ENCODE data around the gene CDADC1.

The CDADC1 gene

DNA sequence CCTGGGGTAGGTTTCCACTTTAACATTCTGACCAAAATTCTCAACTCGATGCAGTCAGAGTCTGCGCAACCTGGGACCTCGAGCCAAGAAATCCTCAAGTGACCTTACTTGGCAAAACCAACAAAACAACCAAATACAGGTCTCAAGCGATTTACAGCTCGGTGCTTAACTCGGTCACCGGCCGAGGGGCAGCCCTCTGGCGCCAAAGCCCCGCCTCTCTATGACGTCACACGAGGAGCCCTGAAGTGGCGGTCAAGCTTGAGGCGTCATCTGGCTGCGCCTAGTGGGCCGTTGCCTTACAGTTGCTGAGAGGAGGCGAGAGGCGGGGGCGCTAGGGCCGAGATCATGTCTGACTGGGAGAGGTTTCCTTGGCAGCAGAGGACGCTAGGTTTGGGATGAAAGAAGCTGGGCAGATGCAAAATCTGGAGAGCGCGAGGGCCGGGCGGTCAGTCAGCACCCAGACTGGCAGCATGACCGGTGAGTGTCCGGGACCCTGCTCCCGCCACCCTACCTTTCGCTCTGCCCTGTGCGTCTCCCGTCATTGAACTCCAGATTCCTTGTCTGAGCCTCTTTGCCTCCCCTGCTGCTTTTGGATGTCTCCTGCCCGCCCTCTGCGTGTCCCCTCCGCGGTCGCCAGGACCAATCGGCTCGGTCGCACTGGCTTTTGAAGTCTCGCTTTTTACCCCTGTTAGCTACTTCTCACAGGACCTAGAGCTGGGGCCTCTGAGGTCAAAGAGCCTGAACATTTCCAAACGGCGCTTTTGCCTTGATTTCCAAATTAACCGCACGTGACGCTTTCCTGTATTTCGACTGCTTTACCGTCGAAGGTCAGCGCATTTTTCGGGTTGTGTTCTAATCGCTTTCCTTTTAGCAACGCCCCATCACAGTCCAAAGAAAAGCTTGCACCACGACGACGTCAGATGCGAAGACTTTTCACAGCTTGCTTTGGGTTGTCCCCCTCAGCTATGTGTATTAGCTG lies at the start of gene CDADC1:
TSS of gene CDADC1 (plus strand) at position 283 of the 979 bp plus-strand sequence. CDS start at position 396, 113 bp downstream.
- peak; percentile 72 for DNase-seq (ENCODE audit: low read depth, low spot score)

DNA sequence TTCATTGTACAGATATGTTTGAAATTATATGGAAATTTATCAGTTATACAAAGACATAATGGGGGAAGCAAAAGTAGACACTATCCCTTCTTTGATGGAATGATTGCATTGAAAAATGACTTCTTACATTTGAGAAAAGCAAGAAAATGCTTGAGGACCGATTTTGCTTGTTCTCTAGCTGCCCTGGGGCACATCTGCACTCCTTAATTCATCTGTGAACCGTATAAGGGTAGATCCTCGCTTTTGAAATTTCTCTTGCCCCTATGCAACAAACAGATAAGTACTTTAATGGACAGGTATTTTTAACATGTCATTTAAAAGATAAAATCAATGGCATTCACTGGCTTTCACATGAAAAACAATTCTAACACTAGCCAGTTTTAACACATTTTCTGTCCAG lies 41.1 kb upstream of the CDADC1 start:
- DNase-seq (ENCODE audit: low read depth, low spot score), result no peak

DNA sequence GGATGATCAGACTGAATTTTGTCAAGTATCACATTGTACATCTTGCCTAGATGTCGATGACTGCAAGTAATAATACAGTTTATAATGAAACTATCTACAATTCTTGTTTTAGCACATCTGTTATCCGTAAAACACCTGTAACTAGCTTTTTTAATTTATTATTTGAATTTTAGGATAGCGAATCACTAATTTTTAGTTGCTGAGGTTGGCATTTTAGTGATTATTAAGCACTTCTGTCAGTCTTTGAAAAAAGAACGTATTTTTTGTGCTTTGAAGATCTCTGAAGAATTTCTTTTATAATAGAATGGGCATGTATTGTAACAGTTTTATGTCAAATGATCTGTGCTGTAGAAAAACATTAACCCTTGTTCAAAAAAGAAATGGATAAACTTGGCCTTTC lies 39.1 kb upstream of the CDADC1 start:
- DNase-seq (ENCODE audit: low read depth, low spot score), result no peak

DNA sequence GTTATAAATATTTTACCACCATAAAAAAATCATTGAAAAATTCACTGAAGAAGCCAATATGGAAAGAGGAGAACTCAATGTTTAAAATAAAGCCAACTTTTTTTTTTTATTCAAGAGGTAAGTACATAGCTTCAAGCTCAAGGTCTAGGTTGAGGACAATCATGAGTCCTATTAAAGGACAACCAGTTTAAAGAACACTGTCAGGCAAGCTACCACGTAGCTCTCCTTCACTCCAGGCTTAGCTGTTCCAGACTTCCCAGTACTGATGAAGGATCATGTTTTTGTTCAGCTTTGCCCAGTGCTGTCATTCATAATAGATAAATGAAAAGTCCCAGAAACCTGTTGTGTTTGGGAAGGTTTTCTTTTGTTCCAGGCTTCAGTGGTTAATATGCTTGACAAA lies 37.6 kb upstream of the CDADC1 start:
- DNase-seq (ENCODE audit: low read depth, low spot score), result no peak

DNA sequence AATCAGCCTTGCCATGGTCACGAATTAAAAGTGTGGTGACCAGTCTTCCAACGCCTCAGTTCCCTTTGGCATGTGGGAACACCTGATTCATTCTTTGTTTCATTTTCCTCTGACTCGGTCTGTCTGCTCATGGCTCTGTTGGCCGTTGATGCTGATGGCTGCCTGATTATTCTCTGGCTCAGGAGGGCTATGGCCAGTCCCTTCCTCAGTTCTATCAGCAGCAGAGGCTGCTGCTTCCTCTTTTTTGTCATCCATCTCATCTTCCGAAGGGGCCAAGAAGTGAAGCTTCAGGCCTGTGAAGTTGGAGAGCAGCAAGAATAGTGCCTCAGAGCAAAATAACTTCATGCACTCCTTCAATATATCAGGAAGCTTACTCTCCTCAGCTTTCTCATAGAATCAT lies 37.1 kb upstream of the CDADC1 start:
- DNase-seq (ENCODE audit: low read depth, low spot score), result no peak

DNA sequence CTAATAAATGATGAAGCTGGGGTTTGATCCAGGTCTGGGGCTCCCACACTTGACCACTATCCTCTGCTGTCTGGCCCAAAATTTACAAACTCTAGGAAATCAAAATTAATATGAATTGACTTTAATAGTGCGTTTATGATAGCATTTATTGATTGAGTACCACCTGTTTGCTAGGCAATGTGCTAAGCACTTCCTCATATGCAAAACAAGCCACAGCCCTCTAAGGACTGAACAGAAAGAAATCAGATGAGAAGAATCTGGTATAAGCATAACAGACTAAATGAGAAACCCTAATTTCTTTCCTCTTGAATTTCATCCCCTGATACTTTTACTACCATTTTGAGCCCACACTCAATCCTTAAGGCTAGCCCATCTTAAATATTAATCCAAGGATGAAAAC lies 34.2 kb upstream of the CDADC1 start:
- no peak for DNase-seq (ENCODE audit: low read depth, low spot score)

DNA sequence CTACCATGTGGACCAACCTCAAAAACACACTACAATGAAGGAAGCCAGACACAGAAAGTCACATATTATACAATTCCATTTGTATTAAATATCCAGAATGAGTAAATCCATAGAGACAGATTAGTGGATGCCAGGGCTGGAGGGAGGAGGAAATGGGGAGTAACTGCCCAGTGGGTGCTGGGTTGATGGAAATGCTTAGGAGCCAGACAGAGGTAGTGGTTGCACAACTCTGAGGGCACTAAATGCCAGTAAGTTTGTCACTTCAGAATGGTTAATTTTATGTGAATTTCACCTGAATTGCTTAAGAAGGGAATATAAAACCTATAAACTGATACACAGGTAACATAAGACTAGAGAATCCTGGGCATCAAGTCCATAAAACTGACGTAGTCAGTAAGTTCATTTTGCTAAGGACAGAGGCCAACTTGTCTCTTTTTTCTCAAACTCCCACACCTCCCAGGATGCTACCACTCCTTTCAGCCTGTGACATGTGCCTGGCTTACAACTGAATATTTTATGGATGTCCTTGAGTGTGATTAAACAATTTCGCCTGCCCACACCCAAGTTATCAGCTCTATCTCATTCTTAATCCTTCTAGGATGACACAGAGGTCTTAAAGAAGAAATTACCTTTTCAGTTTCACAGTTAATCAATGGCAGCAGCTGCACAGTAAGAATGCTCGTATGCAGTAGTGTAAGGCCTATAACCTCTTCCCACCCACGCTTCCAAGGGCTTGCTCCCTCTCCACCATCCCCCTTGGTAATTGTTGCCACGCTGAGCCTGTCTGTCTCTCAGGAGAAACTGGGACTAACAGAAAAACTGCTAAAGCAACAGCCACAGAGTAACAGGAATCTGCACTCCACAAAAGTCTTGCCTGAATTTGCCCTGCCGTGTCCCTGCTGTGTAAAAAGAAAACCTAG lies 33.5 kb upstream of the CDADC1 start:
- DNase-seq (ENCODE audit: low read depth, low spot score), result no peak

DNA sequence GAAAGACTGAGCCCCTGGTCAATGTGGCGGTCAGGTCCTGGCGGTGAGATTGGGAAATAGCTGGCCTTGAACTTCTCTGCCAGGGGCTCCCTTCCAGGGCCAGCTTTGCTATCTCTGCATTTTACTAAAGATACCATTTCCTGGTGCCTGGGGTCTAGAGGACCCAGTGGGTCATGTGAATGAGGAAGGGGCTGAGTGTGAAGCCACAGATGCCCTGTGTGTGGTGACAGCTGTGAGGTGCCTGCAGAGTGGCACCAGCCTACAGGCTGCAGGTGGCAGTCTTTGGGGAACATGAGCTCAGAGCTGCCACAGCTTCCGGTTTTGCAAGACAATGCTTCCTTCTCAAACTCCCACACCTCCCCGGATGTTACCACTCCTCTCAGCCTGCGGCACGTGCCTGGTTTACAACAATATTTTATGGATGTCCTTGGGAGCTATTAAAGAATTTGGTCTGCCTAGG lies 32.8 kb upstream of the CDADC1 start:
- DNase-seq (ENCODE audit: low read depth, low spot score), result no peak

DNA sequence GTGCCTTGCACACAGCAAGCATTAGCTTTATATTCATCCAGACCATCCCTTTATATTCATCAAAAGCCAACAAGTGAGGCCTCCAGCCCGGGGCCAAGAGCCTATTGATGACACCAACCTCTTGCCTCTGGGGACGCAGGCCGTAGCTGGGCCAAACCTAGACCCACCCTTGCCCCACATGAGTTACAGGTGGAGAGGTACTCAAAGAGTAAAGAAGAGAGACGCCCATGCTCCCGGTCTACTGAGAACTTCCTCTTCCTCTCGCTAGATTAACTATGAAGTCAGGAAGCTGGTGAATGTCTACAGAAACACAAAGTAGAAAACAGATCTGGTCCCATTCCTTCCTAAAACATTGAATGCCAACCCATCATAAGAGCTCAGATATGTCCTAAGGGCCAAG lies 31.4 kb upstream of the CDADC1 start:
- no peak for DNase-seq (ENCODE audit: low read depth, low spot score)

DNA sequence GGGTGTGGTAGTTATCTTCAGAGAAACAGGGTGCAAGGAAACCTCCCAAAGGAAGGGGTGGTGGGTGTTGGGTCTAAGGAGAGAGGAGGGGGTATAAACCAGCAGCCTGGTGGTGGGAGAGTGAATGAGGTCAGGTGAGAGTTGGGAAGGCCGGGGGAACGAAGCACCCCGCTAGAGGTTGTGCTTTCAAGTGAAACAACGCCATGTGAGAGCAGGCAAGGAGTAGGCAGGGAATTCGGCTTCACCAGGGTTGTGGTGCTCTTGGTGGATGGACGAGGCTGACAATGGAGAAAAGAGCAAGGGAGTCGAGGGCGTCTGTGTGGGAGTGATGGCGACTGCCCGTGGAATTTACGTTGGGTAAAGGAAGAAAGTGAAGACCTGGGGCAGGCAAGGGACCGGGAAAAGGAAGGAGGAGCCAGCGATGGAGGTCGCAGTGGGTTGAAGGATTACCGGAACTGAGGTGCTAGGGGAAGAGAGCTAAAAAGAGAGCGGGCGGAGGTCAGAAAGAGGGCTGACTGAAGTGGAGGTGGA lies 29.7 kb upstream of the CDADC1 start:
- no peak for DNase-seq (ENCODE audit: low read depth, low spot score)

DNA sequence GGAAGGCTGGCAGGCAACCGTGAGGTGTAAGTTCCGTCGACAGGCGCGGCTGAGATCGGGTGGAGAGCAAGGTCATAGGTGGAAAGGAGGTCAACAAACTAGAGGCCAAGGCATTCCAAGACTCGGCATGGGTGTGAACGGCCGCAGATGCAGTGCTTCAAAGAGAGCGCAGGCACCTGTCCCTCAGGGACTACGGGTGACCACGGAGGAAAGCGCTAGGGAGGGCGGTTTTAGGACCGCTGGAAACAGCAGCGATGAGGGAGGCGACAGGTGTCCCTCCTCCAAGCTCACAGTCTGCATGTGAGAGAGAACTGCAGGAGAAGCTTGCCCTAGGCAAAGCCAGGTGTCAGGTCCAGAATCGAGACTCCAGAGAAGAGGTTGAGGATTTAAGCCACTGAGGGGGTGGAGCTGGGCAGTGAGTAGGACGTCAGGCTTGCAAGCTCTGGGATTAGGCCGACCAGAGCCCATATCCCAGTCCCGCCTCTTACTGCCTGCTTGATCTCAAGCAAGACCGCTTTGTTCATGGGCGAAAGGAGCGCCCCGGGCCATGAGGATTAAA lies 29.2 kb upstream of the CDADC1 start:
- DNase-seq (ENCODE audit: low read depth, low spot score), result no peak

DNA sequence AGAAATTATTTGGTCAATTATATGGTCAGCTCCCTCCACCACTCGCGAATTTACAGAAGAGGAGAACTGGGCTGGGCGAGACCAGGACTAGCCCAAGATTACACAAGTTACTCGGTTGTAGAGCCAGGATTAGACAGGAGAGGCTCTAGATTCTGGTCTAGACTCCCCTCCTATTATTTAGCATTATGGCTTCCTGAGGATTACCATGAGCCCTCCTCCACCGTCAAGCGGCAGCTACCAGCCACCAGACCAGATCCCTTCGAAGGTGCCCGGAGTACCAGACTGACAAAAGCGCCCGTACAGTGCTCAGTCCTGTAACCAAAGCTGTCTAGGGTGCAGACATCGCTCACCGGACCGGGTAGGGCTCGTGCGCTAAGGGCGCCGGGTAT lies 28.1 kb upstream of the CDADC1 start:
- DNase-seq (ENCODE audit: low read depth, low spot score), result no peak

DNA sequence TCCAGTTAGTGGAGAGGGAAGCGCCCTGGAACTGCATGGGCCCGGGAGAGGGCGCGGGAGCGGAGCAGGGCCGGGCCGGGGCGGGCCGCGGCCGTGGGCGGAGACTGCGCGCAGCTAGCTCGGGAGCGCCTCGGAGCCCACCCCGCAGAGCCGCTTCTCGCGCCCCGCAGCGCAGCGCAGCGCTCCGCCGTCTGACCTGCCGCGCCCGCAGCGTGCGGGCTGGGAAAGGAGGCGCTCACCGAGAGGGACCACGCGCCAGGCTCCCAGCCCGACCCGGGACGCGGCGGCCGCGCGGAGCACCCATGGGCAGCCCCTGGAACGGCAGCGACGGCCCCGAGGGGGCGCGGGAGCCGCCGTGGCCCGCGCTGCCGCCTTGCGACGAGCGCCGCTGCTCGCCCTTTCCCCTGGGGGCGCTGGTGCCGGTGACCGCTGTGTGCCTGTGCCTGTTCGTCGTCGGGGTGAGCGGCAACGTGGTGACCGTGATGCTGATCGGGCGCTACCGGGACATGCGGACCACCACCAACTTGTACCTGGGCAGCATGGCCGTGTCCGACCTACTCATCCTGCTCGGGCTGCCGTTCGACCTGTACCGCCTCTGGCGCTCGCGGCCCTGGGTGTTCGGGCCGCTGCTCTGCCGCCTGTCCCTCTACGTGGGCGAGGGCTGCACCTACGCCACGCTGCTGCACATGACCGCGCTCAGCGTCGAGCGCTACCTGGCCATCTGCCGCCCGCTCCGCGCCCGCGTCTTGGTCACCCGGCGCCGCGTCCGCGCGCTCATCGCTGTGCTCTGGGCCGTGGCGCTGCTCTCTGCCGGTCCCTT lies 27.5 kb upstream of the CDADC1 start, which contains the start of gene MLNR:
TSS of gene MLNR (plus strand) at position 303 of the 820 bp plus-strand sequence. CDS start at position 303, 0 bp downstream.
- DNase-seq (ENCODE audit: low read depth, low spot score), result peak; percentile 6

DNA sequence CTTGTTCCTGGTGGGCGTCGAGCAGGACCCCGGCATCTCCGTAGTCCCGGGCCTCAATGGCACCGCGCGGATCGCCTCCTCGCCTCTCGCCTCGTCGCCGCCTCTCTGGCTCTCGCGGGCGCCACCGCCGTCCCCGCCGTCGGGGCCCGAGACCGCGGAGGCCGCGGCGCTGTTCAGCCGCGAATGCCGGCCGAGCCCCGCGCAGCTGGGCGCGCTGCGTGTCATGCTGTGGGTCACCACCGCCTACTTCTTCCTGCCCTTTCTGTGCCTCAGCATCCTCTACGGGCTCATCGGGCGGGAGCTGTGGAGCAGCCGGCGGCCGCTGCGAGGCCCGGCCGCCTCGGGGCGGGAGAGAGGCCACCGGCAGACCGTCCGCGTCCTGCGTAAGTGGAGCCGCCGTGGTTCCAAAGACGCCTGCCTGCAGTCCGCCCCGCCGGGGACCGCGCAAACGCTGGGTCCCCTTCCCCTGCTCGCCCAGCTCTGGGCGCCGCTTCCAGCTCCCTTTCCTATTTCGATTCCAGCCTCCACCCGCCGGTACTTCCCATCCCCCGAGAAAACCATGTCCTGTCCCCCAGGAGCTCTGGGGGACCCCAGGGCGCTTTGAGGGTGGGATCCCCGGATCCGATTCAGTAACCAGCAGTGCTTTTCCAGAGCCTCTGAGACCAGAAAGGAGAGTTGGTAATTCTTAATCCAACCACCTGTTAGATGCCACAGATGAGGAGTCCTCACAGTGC lies 26.7 kb upstream of the CDADC1 start:
- no peak for DNase-seq (ENCODE audit: low read depth, low spot score)

DNA sequence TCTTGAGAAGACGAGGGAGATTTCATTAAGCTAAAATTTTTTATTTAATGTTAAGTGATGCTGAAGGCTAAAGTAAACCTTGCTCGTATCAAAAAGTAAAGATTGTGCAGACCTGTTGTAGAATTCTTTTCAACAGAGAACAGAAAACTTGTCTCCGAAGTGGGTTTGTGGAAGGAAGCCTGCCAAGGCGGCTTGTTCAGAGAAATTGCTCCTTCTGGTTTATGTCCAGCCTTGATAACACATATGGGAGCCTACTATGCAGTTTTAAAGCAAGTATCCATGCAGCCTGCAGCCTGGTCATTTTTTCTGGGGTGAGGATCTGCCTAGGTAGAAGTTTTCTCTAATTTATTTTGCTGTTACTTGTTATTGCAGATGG lies 26.1 kb upstream of the CDADC1 start:
- DNase-seq (ENCODE audit: low read depth, low spot score), result no peak

DNA sequence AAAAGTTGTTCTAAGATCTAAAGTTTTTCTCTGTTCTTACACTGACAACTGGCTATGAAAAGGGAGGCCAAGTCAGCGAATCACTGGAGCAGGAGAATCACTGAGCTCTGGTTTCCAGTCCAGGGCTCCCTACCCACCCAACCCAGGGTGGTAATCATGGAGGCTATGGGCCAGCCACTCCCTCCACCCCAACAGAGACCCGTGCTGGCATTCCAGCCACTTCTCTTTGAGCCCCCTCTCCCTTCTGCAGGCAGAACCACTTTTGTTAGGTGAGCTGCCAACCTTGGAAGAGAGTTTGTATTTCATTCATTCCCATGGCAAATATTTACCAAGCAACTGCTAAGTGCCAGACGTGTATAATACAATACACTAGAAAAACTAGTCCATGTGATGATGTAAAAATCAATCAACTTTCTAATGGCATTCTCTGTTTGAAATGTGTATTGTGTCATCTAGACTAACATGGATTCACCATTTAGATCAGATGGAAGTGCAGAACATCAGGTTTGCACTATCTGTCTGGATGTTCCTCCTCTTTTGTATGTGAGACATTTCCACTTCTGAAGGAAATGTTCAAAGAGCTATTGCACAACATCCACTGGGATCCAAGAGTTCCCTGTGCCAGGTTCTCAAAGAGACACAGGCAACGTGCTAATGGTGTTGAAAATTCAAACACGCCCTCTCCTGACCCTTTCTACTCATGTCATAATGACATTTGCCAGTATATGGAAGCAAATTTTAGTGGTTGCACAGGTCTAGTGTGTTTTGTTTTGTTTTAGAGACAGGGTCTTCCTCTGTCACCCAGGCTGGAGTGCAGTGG lies 22.3 kb upstream of the CDADC1 start:
- no peak for DNase-seq (ENCODE audit: low read depth, low spot score)

DNA sequence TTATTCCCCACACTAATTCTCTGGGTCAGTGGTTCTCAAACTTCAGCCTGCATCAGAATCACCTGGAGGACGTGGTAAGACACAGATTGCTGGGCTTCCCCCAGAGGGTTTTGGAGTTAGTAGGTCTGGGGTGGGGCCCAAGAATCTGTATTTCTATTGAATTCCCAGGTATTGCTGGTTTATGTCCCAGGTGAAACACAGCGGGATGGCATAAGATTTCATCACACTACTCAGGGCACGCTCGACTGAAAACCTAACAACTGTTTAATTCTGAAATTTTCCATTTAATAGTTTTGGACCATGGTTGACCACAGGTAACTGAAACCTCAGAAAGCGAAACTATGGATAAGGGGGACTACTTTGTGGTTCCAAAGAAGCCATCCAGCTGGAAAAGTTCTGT lies 21.1 kb upstream of the CDADC1 start:
- DNase-seq (ENCODE audit: low read depth, low spot score), result no peak

DNA sequence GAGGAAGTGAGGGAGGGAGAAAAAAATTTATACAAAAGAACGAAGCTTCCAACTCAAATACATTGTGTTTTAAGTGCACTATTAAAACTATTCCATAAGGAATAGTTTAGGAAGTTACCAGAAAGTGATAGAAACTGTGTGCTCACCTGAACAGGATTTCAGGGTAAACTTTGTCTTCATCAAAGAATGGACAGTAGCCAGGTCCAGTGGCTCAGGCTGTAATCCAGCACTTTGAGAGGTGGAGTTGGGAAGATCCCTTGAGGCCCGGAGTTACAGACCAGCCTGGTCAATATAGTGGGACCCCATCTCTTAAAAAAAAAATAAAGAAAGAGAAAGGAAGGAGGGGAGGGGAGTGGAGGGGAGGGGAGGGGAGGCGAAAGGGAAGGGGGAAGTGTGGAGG lies 13.0 kb upstream of the CDADC1 start:
- DNase-seq (ENCODE audit: low read depth, low spot score), result no peak

DNA sequence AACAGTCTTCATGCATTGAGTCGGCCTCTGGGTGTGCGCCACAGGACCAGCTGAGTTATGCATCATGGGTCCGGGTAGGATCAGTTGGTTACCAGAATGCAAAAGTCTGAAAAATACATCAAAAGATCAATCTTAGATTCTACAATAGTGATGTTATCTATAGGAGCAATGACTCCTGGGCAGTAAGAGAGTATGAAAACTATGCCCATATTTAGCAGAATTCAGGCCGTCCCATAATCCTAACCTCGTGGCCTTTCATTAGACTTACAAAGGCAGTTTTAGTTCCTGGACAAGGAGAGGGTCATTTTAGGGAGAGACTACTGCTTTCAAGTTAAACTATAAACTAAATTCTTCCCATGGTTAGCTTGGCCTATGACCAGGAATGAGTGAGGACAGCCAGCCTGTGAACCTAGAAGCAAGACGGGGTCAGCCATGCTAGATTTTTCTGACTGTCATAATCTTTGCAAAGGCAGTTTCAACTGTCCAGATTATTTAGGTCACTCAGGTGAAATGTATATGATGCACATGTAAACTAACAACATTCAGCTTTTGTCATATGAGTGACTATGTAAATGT lies 11.8 kb upstream of the CDADC1 start:
- DNase-seq (ENCODE audit: low read depth, low spot score), result no peak

All from activated naive CD8-positive, alpha-beta T cell treated with anti-CD3 and anti-CD28 coated beads, Interleukin-2, amount 50 U/mL, for 16 hours (primary cell).